Effector CD4-positive, alpha-beta T cell (primary cell): ENCODE results near the gene FHIP2A.
"Not testable (repeated sequence)": the region's sequence is repeated elsewhere in the genome, so short reads cannot be mapped to it uniquely, and the experiment has no call there.

Experiments
- DNase-seq: peaks from one replicate; pipeline ENCODE4 v3.0.0-alpha.2; 2020

The FHIP2A gene

DNA sequence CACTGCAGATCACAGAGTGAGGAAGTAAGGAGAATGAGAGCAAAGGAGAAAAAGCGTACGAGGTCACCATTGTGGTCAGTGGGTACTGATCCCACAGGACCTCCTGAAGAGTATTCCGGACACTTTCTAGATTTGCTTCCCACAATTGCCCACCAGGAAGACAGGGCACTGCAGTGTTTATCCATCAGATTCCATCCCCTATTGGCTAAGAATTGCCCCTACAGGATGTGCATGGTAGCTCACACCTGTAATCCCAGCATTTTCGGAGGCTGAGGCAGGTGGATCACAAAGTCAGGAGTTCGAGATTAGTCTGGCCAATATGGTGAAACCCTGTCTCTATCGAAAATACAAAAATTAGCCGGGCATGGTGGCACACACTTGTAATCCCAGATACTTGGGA is 5.3 kb upstream of the FHIP2A start:
- no peak for DNase-seq

DNA sequence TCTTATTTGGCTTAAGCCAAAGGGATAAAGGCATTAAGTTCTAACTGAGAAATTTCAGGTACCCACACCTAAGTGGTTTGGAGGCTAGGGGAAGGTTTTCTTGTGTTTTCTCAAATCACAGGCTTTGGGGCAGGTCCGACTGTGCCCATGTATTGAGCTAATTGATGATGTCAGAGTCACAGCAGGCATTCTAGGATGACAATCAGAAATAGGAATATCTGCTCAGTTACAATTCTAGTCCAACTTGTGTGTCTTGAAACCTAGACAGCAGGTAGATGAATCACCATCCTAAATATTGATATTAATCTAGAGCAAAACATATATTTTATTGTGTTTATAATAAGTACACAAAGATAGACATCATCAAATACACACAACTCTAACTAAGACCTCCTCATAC is 2.3 kb upstream of the FHIP2A start:
- DNase-seq: no peak

DNA sequence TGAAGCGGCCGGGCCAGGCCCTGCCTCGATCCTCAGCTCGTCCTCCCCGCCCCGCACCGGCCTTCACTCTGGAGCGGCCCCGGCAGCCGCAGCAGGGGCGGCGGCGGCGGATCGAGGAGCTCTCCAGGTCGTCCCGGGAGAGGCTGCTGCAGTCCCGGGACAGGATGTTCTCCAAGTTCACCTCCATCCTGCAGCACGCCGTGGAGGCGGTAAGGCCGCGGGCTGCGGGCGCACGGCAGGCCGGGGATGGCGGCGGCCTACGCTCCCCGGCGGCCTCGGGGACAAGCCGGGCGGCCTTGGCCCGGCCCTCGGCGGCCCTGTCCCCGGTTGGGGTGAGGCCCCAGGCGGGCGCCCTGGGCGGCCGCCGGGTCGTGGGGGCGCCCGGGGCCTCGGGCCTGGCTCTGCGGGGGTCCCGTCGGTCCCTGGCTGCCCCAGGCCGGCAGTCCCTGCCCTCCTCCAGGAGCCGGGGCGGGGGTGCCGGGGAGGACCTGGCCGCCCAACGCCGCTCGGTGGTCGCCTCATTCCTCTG is 399 bp downstream of the FHIP2A start:
- peak; percentile 3 for DNase-seq

DNA sequence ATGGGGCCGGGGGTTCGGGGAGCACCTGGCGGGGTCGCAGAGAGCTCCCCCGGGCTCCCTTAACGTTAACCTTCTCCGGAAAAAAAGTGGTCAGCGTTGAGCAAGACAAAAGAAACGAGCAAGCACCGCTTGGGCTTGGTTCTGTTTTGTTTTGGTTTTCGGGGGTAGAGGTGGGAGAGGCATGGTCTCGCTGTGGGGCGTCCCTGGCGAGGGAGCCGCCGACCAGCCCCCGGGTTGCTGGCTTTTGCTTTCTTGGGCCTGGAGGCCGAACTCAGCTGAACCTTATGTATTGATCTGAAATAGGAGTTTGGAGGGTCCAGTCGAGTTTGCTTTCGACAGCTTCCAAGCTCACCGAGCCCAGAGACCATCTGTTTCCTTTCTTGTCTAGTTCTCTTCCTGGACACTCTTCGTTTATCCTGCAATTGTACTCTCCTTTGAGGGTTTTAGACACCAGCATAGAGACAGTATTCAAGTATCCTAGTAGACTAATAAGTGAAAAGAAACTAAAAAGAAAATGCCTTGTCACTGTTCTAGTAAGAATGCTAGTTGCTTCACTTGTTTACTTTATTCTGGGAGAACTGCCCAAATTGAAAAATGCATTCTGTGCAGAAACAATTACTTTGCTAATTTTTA is 980 bp downstream of the FHIP2A start:
- peak; percentile 3 for DNase-seq

DNA sequence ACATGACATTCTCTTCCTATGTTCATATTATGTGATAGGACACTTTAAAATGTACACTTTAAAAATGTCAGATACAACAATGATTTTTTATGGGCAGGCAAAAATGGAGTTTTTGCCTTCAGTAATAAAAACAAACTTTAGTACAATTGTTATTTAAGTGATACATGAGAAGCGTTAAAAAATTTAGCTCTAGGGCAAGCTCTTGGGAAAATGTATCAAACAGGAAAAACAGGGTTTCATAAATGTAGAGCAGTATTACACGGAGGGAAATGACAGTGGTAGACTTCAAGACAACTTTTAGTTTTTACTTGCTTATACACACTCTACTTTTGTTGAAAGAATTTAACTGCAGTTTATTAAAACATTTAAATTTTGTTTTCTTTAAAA is 1.5 kb downstream of the FHIP2A start:
- no peak for DNase-seq

DNA sequence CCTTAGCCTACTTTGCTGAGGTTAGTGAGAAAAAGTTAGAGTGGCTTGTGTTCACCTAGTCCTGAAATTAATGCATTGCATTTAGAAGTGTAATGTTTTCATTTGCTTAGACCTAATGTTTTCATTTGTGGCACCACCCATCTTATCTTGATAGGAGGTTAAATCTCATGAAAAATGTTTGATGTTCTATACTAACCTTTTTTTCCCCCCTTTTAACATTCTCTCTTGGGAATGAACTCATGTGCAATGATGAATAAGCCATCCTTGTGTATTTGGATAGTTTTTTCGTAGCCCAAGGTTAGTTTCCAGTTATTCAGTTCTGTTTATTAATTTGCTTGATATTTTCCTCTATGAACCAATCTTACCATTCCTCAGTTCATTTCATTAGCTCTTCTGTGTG is 2.8 kb downstream of the FHIP2A start:
- no peak for DNase-seq

DNA sequence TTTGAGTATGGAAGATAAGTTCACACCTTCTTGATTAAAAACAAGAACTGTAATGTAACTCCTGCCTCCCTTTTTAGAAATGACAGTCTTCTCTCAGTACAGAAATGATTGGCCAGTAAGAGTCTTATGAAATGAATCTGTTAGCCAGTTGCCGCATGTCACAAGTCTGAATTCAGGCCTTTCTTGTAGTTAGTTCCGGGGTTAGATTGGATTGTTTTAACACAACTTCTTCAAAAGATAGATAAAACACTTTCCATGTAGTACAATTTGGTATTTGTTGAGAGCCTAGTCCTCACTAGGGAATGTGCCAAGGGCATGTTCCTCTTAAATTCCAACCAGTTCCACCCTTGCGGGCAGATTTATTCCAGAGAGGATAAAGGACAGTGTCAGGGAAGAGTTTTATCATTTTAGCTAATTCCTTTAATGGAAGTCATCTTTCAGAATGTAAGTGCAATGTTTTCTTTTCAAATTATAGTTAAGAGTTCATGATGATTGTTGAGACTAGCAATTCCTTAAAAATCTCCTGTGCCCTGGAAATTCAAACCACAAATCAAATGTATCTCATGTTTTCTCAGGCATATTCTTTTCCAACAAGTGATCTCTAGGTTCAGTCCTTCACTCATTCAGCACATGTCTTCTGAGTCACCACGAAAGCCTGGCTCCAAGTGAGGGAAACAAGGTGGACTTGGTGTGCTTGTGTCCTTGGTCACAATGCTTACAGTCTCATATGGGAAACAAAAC is 4.1 kb downstream of the FHIP2A start:
- DNase-seq: no peak

DNA sequence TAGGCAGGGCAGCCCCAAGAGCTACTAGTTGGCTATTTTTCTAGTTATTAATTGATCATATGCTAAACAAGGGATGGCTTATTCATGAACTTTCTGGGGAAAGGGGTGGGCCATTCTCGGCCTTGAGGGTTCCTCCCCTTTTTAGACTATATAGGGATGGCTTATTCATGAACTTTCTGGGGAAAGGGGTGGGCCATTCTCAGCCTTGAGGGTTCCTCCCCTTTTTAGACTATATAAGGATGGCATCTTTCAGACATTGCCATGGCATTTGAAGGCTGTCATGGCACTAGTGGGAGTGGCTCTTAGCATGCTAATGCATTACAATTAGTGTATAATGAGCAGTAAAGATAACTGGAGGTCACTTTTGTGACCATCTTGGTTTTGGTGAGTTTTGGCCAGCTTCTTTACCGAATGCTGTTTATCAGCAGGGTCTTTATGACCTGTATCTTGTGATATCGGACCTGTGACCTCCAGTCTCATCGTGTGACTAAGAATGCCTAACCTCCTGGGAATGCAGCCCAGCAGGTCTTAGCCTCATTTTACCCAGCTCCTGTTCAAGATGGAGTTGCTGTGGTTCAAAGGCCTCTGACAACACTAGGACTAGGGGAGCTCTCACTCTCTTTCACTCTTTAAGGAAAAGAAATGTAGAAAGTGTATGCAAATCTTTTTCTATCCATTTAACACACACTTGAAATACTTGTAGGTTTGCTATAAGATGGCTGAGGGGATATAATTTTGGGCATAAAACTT is 7.8 kb downstream of the FHIP2A start:
- no peak for DNase-seq

DNA sequence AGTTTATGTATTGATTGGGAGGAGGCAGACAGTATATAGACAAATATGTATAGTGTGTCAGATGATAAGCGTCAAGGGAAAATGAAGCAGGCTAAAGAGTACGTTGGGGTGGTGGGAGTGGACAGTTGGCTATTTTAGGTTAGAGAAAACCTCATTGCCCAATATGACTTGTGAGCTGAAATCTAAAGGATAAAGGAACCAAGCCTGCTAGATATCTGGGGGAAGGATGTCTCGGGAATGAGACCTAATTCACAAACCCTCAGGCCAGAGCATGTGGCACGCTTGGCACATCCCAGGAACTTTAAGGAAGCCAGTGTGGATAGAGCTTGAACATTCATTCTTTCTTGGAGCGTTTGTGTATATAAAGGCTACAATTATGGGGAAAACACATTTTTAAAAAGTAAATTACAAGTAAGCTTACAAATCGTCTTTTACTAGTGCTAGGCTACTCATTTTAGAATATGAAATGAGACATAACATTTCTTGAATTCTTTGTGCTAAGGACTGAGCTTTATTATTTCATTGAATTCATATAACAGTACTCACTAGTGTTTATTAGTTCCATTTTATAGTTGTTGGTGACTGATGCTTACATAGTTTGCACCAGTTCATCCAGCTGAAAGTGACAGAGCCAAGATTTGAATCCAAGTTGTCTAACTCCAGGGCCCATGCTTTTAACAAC is 9.7 kb downstream of the FHIP2A start:
- no peak for DNase-seq

DNA sequence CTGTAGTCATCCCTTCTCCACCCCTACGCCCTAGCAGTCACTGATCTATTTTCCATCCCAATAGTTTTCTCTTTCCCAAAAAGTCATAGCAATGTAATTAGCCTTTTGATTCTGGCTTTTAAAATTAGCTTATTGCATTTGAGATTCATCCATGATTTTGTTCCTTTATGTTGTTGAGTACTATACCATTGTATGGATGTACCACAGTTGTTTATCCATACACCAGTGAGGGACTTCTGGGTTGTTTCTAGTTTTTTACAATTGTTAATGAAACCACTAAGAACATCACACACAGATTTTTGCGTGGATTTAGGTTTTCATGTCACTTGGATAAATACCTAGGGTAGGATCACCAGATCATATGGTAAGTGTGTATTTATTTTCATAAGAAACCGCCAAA is 16.1 kb downstream of the FHIP2A start:
- no peak for DNase-seq

DNA sequence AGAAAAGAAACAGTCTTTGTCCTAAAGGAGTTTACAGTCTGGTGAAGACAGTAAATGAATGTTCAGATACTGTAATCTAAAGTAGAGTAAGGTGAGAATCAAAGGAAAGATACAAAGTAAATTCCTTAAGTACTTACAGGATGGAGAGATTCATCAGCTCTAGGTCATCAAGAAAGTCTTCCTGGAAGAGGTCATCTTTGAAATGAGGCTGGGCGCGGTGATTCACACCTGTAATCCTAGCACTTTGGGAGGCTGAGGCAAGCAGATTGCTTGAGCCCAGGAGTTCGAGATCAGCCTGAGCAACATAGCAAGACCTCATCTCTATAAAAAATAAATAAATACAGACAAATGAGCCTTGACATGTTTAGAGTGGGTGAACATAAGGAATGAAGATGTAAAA is 18.3 kb downstream of the FHIP2A start:
- DNase-seq: no peak

DNA sequence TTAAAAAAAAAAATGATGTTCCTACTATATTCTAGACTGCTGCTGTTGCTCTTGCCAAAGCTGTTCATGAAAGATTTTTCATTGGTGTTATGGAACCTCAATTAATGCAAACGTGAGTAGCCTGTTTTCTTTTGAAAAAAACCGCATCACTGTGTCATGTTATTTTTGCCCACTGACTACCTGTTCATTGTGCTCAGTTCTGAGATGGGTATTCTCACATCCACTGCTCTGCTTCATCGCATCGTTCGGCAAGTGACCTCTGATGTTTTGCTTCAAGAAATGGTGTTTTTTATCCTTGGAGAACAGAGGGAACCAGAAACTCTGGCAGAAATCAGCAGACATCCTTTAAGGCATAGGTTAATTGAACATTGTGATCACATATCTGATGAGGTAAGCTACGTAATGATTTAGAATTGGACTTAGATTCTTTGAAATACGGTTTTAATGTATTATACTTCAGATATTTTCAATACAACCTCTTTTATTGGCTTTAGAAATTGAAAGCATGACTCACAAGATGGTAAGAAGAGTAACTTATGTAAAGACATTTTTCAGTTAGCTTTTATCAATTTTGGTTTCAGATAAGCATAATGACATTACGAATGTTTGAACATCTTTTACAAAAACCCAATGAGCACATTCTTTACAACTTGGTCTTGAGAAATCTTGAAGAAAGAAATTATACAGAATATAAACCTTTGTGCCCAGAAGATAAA is 24.6 kb downstream of the FHIP2A start:
- no peak for DNase-seq

DNA sequence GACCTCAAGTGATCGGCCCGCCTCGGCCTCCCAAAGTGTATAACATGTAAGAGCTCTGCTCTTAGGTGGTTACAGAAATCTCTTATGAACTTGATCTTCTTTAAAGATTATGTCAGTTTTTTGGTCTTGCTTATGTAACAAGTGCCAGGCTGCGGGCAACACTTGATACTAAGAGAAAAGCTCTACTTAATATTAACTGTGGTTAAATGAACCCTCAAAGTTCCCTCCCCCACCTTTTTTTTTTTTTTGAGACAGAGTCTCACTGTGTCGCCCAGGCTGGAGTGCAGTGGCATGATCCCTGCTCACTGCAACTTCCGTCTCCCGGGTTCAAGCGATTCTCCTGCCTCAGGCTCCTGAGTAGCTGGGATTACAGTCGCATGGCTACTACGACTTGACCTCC is 25.9 kb downstream of the FHIP2A start:
- not testable (repeated sequence) for DNase-seq

DNA sequence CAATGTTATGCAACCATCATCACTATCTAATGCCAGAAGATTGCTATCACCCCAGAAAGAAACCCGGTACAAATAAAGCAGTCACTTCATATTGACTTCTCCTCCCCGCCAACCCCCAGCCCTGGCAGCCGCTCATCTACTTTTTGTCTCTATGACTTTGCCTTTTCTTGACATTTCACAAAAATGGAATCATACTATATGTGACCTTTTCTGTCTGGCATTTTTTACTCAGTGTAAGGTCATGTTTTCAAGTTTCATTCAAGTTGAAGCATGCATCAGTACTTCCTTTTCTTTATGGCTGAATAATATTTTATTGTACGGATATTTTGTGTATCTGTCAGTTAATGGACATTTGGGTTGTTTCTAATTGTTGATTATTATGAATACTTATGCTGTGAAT is 28.1 kb downstream of the FHIP2A start:
- DNase-seq: no peak

DNA sequence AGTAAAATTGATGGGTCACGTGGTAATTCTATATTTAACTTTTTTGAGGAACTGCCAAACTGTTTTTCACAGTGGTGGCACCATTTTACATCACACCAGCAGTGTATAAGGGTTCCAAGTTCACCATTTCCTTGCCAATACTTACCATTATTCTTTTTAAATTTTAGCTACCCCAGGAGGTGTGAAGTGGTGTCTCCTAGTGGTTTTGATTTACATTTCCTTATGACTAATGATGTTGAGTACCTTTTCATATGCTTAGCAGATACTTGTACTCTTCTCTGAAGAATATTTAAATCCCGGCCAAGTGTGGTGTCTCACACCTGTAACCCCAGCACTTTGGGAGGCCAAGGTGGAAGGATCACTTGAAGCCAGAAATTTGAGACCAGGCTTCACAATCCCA is 28.5 kb downstream of the FHIP2A start:
- DNase-seq: no peak

DNA sequence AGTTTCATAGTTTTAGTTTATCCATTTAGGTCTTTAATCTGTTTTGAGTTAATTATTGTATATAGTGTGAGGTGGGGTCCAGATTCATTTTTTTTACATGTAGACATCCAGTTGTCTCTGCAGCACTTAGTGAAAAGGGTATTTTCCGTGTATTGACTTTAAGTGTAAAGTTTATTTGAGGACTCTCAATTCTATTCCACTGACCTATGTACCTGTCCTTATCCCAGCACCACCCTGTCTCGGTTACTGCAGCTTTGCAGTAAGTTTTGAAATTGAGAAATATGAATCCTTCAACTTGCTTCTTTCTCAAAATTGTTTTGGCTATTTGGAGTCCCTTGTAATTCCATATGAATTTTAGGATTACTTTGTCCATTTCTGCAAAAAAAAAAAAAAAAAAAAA is 29.8 kb downstream of the FHIP2A start:
- no peak for DNase-seq

DNA sequence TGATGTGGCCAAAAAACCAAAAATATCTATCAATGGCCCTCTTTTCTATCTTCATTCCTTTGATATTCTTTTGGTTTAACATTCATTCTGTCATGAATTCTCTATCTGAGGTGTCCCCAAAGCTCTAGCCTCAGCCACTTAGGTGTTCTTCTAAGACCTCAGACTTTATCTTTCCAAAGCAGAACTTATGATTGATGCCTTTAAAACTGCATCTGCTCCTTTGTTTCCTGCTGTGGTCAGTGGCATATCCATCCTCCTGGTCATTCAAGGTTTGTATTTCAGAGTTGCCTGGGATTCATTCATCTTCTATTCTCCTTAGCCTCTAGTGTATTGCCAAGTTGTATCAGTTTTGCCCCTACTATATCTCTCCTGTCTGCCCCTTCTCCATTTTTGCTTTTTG is 30.6 kb downstream of the FHIP2A start:
- no peak for DNase-seq

DNA sequence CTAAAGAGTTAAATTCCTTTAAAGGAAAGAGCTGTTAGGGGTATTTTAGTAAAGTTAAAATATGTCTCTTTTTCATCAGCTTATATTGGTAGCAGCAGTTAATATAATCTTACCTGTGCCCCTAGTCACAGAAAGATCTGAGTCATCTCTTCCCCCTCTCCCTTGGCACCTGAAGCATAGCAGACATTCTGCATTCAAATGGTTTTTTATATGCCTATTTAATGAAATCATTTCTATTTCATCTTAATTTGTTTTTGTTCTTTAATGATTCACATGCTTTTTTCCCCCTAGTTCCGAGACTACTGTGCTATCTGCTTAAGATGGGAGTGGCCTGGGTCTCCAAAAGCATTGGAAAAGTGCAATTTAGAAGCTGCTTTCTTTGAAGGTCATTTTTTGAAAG is 33.3 kb downstream of the FHIP2A start:
- no peak for DNase-seq

DNA sequence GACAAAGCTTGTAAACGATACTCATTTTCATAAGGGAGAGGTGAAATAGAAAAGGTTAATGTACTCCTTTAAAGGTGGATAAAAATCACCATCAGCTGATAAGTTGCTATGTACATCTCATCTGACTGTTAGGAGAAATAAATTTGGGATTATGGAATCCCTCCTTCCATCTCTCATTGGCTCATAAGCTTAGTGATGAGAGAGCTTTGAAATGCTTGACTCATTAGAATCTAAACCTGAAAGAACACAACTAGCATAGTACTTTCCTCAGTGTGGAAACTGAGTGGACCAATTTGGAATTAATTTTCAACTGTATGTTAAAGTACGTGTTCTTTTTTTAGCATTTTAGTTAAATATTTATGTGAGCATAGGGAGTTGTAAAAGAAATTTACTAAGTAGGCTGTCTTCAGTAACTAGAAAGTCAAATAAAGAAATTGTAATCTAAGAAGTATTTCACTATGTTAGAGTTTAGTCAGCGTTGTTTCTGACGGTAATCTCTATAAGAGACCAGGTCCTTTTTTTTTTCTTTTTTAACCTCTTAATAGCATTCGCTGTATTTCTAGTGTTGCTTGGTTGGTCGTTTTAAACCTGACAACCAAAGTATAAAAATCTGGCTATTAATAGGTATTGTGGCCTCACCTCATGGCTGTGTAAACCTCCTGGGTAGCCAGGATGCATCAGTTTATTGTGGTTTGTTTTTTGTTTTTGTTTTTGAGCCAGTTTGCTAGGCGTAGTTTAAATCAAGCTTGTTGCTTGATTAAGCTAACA is 34.4 kb downstream of the FHIP2A start:
- DNase-seq: no peak

DNA sequence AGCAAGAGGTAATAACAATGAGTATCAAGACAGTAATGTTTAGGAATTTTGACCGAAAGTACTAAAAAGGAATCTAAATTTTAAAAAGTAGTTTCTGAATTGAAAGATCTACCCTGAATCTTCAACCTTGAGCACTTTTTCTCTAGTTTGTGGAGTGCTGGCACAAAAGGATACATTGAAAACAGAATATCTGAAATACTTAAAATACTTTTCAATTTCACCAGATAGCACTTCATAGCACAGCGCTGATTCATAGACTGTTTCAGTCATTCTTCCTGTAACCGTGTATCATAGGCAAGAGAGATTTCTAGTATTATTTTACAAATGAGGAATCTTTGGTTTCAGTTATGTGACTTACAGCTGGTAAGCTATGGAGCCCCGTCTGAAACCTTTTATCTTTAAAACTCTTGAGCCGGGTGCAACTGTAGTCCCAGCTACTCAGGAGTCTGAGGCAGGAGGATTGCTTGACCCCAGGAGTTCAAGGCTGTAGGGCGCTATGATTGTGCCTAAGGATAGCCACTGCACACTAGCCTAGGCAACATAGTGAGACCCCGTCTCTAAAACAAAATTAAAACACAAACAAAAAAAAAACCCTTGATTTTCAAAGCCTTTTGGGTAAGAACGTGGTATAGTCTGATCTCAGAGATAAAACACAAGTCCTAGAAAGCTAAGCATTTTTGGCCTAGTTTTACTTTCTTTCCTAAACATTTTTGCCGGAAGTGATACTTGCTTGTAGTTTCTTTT is 35.1 kb downstream of the FHIP2A start:
- no peak for DNase-seq

DNA sequence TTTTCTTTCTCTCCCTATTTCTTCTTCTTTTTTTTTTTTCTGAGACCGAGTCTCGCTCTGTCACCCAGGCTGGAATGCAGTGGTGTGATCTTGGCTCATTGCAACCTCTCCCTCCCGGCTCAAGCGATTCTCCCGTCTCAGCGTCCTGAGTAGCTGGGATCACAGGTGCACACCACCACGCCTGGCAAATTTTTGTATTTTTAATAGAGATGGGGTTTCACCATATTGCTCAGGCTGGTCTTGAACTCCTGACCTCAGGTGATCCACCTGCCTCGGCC is 35.6 kb downstream of the FHIP2A start:
- not testable (repeated sequence) for DNase-seq
